Measurements from ENCODE around the gene SOBP.

SOBP gene

GRCh38 chr6:107636486-107636885, 146.6 kb downstream of the SOBP start:
- no peaks in the 10 kb centered on the region for H3K36me3 ChIP-seq (ENCODE audit: control insufficient read depth, insufficient read depth, low read length)
- peaks cover 8% of the 10 kb centered on the region for H3K27me3 ChIP-seq (ENCODE audit: control insufficient read depth, insufficient read depth, low read length)
- H3K4me1 ChIP-seq (ENCODE audit: control insufficient read depth, insufficient read depth, low read length): no peaks in the 10 kb centered on the region
- H3K4me3 ChIP-seq (ENCODE audit: low read length): no peak overlapping the region
- no peak overlapping the region for H3K27ac ChIP-seq (ENCODE audit: low read depth, low read length)
- no peak overlapping the region for H3K9ac ChIP-seq (ENCODE audit: low read length)

DNA sequence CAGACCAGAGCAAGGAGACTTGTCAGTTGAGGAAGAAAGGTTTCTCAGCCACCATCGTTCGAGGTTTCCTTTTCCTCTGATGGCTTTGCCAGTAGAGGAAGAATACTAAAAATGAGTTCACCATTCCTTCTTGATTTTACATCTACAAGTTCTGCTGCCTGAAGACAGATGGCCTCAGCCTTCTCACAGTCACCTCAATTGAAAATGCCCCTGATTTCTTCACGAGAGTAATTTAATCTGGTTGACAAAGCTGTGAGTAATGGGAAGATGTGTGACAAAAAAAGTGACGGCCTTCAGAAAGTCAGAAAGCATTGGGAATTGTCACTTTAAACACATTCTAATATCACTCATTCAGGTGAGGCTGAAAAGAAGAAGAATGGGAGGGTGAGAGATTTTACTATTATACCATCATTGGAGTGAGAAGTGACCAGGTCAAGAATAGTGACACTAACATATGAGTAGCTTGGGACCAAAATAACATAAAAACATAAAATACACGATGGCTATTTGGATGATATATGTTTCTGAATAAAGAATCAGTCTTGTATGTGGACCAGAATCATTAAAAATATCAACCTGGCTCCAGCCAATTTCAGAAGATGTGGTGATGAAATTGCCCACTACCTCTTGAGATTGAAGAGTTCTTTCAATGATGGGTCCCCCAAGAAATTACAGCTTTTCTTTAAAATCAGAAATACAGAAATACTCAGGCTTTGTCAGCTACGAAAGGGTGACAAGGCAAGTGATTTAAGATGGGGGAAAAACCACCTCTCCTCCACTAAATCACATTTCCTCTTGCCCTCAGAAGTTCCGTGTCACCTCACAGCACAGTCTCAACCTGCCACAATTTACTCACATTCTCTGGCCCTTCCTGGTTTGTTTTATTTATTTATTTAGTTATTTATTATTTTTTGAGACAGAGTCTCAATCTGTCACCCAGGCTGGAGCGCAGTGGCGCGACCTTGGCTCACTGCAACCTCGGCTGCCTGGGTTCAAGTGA, 147.7 kb downstream of the SOBP start:
- H3K4me3 ChIP-seq (ENCODE audit: low read length): no peak overlapping the region

GRCh38 chr6:107638493-107638892, 148.6 kb downstream of the SOBP start:
- H3K4me1 ChIP-seq (ENCODE audit: control insufficient read depth, insufficient read depth, low read length): no peaks in the 10 kb centered on the region
- H3K27me3 ChIP-seq (ENCODE audit: control insufficient read depth, insufficient read depth, low read length): peaks cover 8% of the 10 kb centered on the region
- H3K36me3 ChIP-seq (ENCODE audit: control insufficient read depth, insufficient read depth, low read length): no peaks in the 10 kb centered on the region
- no peak overlapping the region for H3K27ac ChIP-seq (ENCODE audit: low read depth, low read length)
- no peak overlapping the region for H3K4me3 ChIP-seq (ENCODE audit: low read length)
- H3K9ac ChIP-seq (ENCODE audit: low read length): no peak overlapping the region

More for the DNA sequence above, 147.7 kb downstream of the SOBP start:
- no peak overlapping the region for H3K27ac ChIP-seq (ENCODE audit: low read depth, low read length)
- H3K36me3 ChIP-seq (ENCODE audit: control insufficient read depth, insufficient read depth, low read length): no peaks in the 10 kb centered on the region
- H3K27me3 ChIP-seq (ENCODE audit: control insufficient read depth, insufficient read depth, low read length): peaks cover 8% of the 10 kb centered on the region
- H3K9ac ChIP-seq (ENCODE audit: low read length): no peak overlapping the region
- no peaks in the 10 kb centered on the region for H3K4me1 ChIP-seq (ENCODE audit: control insufficient read depth, insufficient read depth, low read length)

- Histone ChIP-seq H3K36me3 (ENCODE audit: control insufficient read depth, insufficient read depth, low read length) (no peaks in the 10 kb centered on the region), H3K4me3 (ENCODE audit: low read length) (no peak overlapping the region), H3K27ac (ENCODE audit: low read depth, low read length) (no peak overlapping the region), H3K9ac (ENCODE audit: low read length) (no peak overlapping the region), H3K4me1 (ENCODE audit: control insufficient read depth, insufficient read depth, low read length) (no peaks in the 10 kb centered on the region), H3K27me3 (ENCODE audit: control insufficient read depth, insufficient read depth, low read length) (peaks cover 4% of the 10 kb centered on the region)
Measured at GRCh38 chr6:107639511-107639910, 149.6 kb downstream of the SOBP start.

DNA sequence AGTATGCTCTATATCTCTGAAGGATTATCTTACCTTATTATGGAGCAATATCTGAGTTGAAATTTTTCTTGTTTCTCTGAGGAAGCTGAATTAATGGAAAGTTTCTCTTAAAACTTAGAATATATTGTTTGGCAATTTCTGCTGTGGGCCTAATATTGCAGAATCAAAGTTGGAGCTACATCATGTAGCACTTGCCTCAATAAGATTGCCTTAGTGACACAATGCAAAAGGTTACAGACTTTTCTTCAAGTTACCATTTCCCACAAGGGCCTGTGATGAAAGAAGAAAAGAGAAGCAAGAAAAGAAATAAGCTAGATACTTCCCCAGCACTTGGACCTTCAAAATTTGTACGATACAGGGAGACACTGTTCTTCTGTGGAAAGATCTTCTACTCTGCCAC, 151.2 kb downstream of the SOBP start:
- Histone ChIP-seq H3K27me3 (ENCODE audit: control insufficient read depth, insufficient read depth, low read length) (no peaks in the 10 kb centered on the region), H3K27ac (ENCODE audit: low read depth, low read length) (no peak overlapping the region), H3K36me3 (ENCODE audit: control insufficient read depth, insufficient read depth, low read length) (no peaks in the 10 kb centered on the region), H3K4me1 (ENCODE audit: control insufficient read depth, insufficient read depth, low read length) (no peaks in the 10 kb centered on the region), H3K4me3 (ENCODE audit: low read length) (no peak overlapping the region), H3K9ac (ENCODE audit: low read length) (no peak overlapping the region)

- no peaks in the 10 kb centered on the region for H3K27me3 ChIP-seq (ENCODE audit: control insufficient read depth, insufficient read depth, low read length)
- no peak overlapping the region for H3K27ac ChIP-seq (ENCODE audit: low read depth, low read length)
- no peak overlapping the region for H3K4me3 ChIP-seq (ENCODE audit: low read length)
- no peaks in the 10 kb centered on the region for H3K36me3 ChIP-seq (ENCODE audit: control insufficient read depth, insufficient read depth, low read length)
- H3K9ac ChIP-seq (ENCODE audit: low read length): no peak overlapping the region
- H3K4me1 ChIP-seq (ENCODE audit: control insufficient read depth, insufficient read depth, low read length): no peaks in the 10 kb centered on the region
Measured at GRCh38 chr6:107641500-107641941, 151.6 kb downstream of the SOBP start.

DNA sequence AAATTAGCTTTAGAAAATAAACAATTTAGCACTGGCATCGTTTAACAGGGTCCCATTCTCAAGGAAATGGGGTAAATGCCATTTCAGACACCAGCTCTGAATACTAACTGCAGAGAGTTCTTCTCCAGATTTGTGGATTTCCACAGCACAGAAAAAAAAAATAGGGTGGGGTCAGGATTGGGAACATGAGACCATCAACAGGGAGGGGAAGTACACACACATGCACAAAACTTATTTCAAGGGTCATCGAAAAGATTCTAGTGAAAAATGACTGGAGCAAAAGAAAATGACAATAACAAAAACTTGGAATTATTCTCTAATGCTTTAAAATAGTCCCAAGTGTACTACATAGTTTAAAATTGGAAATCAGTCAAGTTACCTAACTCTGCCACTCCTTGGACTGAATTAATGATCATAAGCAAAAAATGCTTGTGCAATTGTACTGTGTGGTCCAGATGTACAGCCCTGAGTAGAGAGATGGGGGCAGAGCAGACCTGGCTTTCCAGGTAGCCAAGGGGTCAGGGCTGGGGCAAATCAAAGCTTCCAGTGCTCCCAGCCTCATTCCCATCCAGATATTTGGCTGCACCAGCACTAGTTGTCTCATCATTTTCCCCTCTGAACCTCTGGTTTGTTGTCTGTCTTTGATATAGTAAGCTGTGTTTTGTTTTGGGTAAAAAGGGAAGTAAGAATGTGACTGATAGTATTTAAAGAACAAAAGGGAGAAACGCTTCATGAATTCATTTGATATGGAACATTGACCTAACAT, 152.4 kb downstream of the SOBP start:
- H3K27me3 ChIP-seq (ENCODE audit: control insufficient read depth, insufficient read depth, low read length): no peaks in the 10 kb centered on the region
- no peaks in the 10 kb centered on the region for H3K36me3 ChIP-seq (ENCODE audit: control insufficient read depth, insufficient read depth, low read length)
- H3K9ac ChIP-seq (ENCODE audit: low read length): no peak overlapping the region
- H3K27ac ChIP-seq (ENCODE audit: low read depth, low read length): no peak overlapping the region
- no peak overlapping the region for H3K4me3 ChIP-seq (ENCODE audit: low read length)
- H3K4me1 ChIP-seq (ENCODE audit: control insufficient read depth, insufficient read depth, low read length): no peaks in the 10 kb centered on the region

- H3K36me3 ChIP-seq (ENCODE audit: control insufficient read depth, insufficient read depth, low read length): no peaks in the 10 kb centered on the region
- no peaks in the 10 kb centered on the region for H3K27me3 ChIP-seq (ENCODE audit: control insufficient read depth, insufficient read depth, low read length)
- peaks cover 4% of the 10 kb centered on the region for H3K4me1 ChIP-seq (ENCODE audit: control insufficient read depth, insufficient read depth, low read length)
- H3K9ac ChIP-seq (ENCODE audit: low read length): no peak overlapping the region
- H3K27ac ChIP-seq (ENCODE audit: low read depth, low read length): no peak overlapping the region
- no peak overlapping the region for H3K4me3 ChIP-seq (ENCODE audit: low read length)
Measured at GRCh38 chr6:107642861-107643328, 153.0 kb downstream of the SOBP start.

- H3K36me3 ChIP-seq (ENCODE audit: control insufficient read depth, insufficient read depth, low read length): no peaks in the 10 kb centered on the region
- H3K27me3 ChIP-seq (ENCODE audit: control insufficient read depth, insufficient read depth, low read length): no peaks in the 10 kb centered on the region
- H3K27ac ChIP-seq (ENCODE audit: low read depth, low read length): no peak overlapping the region
- H3K9ac ChIP-seq (ENCODE audit: low read length): no peak overlapping the region
- H3K4me1 ChIP-seq (ENCODE audit: control insufficient read depth, insufficient read depth, low read length): peaks cover 4% of the 10 kb centered on the region
- H3K4me3 ChIP-seq (ENCODE audit: low read length): no peak overlapping the region
Measured at GRCh38 chr6:107644513-107644912, 154.6 kb downstream of the SOBP start.

DNA sequence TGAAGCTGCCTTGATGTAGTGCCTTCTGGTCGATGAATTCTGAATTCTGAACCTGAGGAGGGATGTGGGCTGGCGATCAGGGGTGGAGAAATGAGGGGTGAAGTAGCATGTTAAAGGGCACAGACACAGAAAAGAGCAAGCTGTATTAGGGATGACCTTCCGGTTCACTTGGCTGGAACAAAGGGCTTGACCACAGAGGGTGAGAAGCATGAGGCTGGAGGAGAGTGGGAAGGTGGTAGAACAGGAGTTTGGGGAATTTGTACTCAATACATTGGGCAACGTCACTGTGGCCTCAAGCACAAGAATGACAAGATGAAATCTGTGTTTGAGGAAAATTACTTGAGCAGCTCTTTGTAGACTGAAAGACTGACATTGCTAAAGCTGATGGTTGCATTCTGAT, 155.8 kb downstream of the SOBP start:
- Histone ChIP-seq H3K27me3 (ENCODE audit: control insufficient read depth, insufficient read depth, low read length) (no peaks in the 10 kb centered on the region), H3K27ac (ENCODE audit: low read depth, low read length) (no peak overlapping the region), H3K9ac (ENCODE audit: low read length) (no peak overlapping the region), H3K4me1 (ENCODE audit: control insufficient read depth, insufficient read depth, low read length) (peaks cover 4% of the 10 kb centered on the region), H3K36me3 (ENCODE audit: control insufficient read depth, insufficient read depth, low read length) (no peaks in the 10 kb centered on the region), H3K4me3 (ENCODE audit: low read length) (no peak overlapping the region)

- Histone ChIP-seq H3K4me1 (ENCODE audit: control insufficient read depth, insufficient read depth, low read length) (peaks cover 4% of the 10 kb centered on the region), H3K36me3 (ENCODE audit: control insufficient read depth, insufficient read depth, low read length) (no peaks in the 10 kb centered on the region), H3K27ac (ENCODE audit: low read depth, low read length) (no peak overlapping the region), H3K27me3 (ENCODE audit: control insufficient read depth, insufficient read depth, low read length) (no peaks in the 10 kb centered on the region), H3K9ac (ENCODE audit: low read length) (no peak overlapping the region), H3K4me3 (ENCODE audit: low read length) (no peak overlapping the region)
Measured at GRCh38 chr6:107646176-107646575, 156.3 kb downstream of the SOBP start.

- Histone ChIP-seq H3K9ac (ENCODE audit: low read length) (no peak overlapping the region), H3K36me3 (ENCODE audit: control insufficient read depth, insufficient read depth, low read length) (no peaks in the 10 kb centered on the region), H3K27ac (ENCODE audit: low read depth, low read length) (no peak overlapping the region), H3K4me1 (ENCODE audit: control insufficient read depth, insufficient read depth, low read length) (peaks cover 4% of the 10 kb centered on the region), H3K27me3 (ENCODE audit: control insufficient read depth, insufficient read depth, low read length) (no peaks in the 10 kb centered on the region), H3K4me3 (ENCODE audit: low read length) (no peak overlapping the region)
Measured at GRCh38 chr6:107646776-107647438, 157.0 kb downstream of the SOBP start.

Measured in rectal smooth muscle tissue (tissue), 1 donor.